Measurements from ENCODE around the gene KCNT2. TPM values are rescaled to one million over a fixed set of nuclear protein-coding genes. Genes with fewer than 3 reads are reported as not detected.

KCNT2 gene
- total and polyA plus RNA-seq, 2 of the 8 experiments (the other 6 are each of a cell fraction or from before 2014, with no cell fraction given) = 2.3 to 10.2 TPM

DNA sequence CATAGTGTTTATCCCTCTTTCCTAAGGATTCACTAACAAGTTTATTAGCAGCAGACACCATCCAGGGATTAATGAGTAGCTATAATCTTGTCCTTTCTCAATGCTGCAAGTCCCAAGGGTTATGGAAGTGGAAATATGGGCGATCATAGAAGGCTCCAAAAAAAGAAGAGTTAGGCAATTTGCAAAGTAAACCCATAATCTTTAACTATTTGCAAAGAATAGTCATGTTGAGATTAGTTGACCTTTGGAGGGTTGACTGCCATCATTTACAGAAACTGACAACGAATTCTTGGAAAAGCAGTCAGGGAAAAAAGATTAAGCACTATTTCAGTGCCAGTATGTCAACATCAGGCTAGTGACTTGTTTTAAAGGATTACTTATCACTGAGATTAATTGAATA is 169.9 kb downstream of the KCNT2 start:
- Histone ChIP-seq H4K8ac (ENCODE audit: extremely low read depth, insufficient read depth, low read length) (no peak overlapping the region), H3K27me3 (replicated peaks in 1 of 4; ENCODE audit: control insufficient read depth in 3 of 4, extremely low read depth in 1 of 4, insufficient read depth in 3 of 4, low read length in 3 of 4) (no peaks in the 10 kb centered on the region), H3K79me1 (ENCODE audit: low read depth, low read length) (no peaks in the 10 kb centered on the region), H3K36me3 (ENCODE audit: control insufficient read depth in 2 of 4, insufficient read depth in 4 of 4, low read length in 3 of 4) (no peaks in the 10 kb centered on the region), H4K91ac (replicated peaks; ENCODE audit: insufficient read length, low read length) (no peak overlapping the region), H3K56ac (replicated peaks; ENCODE audit: insufficient read length, low read depth, low read length) (no peak overlapping the region), H4K20me1 (replicated peaks in 1 of 2; ENCODE audit: control insufficient read depth in 1 of 2, insufficient read depth in 2 of 2, low read length in 2 of 2) (peaks cover 0 to 2% of the 10 kb centered on the region in 2 experiments), H3K23me2 (ENCODE audit: low read depth, low read length) (no peaks in the 10 kb centered on the region), H2AK5ac (ENCODE audit: low read depth, low read length) (no peak overlapping the region), H2AFZ (ENCODE audit: low read length) (no peak overlapping the region), H2BK5ac (ENCODE audit: low read depth, low read length) (no peak overlapping the region), H3K23ac (ENCODE audit: insufficient read length) (no peak overlapping the region), H2BK15ac (ENCODE audit: low read length) (no peak overlapping the region), H2BK20ac (ENCODE audit: low read length) (no peak overlapping the region), H3K14ac (ENCODE audit: insufficient read length) (no peak overlapping the region), H3K27ac (ENCODE audit: low read depth, low read length) (no peak overlapping the region), H3K4ac (replicated peaks; ENCODE audit: insufficient read length, low read depth, low read length) (no peak overlapping the region), H3K4me3 (ENCODE audit: extremely low read depth in 1 of 4, insufficient read depth in 2 of 4, low read depth in 3 of 4, low read length in 4 of 4) (no peak overlapping the region), H3K9me3 (ENCODE audit: insufficient read depth in 2 of 2, low read depth in 1 of 2, low read length in 1 of 2) (no peaks in the 10 kb centered on the region), H4K5ac (ENCODE audit: insufficient read length, low read depth, low read length) (no peak overlapping the region), H3K79me2 (ENCODE audit: control insufficient read depth in 1 of 2, insufficient read depth in 2 of 2, low read length in 2 of 2) (no peaks in the 10 kb centered on the region), H2BK120ac (replicated peaks; ENCODE audit: low read depth, low read length) (no peak overlapping the region), H3K9ac (replicated peaks in 1 of 4; ENCODE audit: extremely low read depth in 1 of 4, low read depth in 3 of 4, low read length in 3 of 4) (no peak overlapping the region), H3K18ac (ENCODE audit: extremely low read depth, low read length) (no peak overlapping the region), H3K4me2 (ENCODE audit: insufficient read depth in 1 of 2, low read depth in 2 of 2, low read length in 2 of 2) (no peak overlapping the region), H3K4me1 (replicated peaks in 1 of 4; ENCODE audit: control insufficient read depth in 3 of 4, insufficient read depth in 4 of 4, low read length in 3 of 4) (no peaks in the 10 kb centered on the region), H2BK12ac (ENCODE audit: low read depth, low read length) (no peak overlapping the region)
- DNase-seq (ENCODE audit: low read depth in 1 of 2, low spot score in 2 of 2) (no peak), FAIRE-seq (no peak)
- CTCF ChIA-PET (ENCODE audit: partially characterized antibody) = interaction anchor here (1.1 kb wide), 1 partner anchor 14 kb away, joined by 3 read pairs; no protein-coding TSS in a partner anchor
- no peak for TF ChIP-seq NRF1 (IDR thresholded peaks at IDR 0.05; ENCODE audit: low read depth, low read length)
- TF ChIP-seq MAFK (IDR thresholded peaks at IDR 0.05; ENCODE audit: low read depth, low read length) = no peak
- no peak for TF ChIP-seq SIRT6 (IDR thresholded peaks at IDR 0.05; ENCODE audit: low read length)
- TF ChIP-seq SUZ12 (IDR thresholded peaks at IDR 0.05; ENCODE audit: low read length) = no peak
- POLR2A ChIA-PET (ENCODE audit: partially characterized antibody) = no interaction called here
- WGBS, 2 experiments (ENCODE audit: extremely low coverage in 1 of 2, insufficient coverage in 1 of 2, insufficient read length in 1 of 2, insufficient replicate concordance in 2 of 2, low coverage in 1 of 2, low lambda C conversion rate in 2 of 2, missing lambda C conversion rate in 1 of 2) = 88% methylated on average over 2 of the region's 2 CpGs; no CpG with 5 or more reads in 1 of the 2 experiments

Measured in H1 (cell line).